NCI-H82 (cell line): ENCODE data around the gene CDKAL1.

ENCODE experiments used
- DNase-seq: peaks from one replicate; lab custom pipeline; 2025; lab: John Stamatoyannopoulos, UW

Gene CDKAL1

DNA sequence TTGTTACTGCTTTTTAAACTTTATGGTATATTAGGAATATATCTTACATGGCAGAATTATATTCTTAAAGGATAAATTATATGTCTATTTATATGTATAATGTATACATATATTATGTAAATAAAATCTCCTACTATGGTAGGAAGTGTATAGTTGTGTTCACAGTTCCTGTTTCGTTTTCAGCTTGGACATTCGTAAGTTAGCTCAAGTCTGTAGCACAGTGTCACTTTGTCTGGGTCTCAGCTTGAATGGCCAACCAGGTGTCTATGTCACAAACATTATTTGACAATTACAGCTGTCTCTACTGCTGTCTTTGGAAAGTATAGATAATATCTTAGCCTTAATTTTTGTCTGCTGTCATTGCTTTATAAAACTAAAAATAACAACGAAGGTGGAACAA is 303.9 kb downstream of the CDKAL1 start:
- DNase-seq: no peak

- peak; percentile 22 for DNase-seq
Observed at GRCh38 chr6:20839630-20840029, 305.4 kb downstream of the CDKAL1 start.

DNA sequence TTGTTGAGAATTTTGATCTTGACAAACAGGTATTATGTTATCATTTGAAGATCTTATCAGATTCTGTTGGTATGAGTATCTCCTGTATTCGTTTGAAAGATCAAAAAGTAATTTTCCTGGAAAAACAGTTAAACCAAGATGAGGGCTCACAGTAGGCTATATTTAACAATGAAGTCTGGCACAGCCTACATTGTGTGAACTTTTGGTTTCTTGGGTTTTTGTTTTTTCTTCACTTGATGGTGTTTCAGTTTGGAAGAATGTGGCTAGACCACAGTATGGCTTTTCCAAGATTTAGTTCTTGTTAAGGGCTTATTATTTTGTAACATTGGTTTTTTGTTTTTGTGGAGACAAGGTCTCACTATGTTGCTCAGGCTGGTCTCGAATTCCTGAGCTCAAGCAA is 306.4 kb downstream of the CDKAL1 start:
- no peak for DNase-seq

- no peak for DNase-seq
Observed at GRCh38 chr6:20841806-20842205, 307.5 kb downstream of the CDKAL1 start.

GRCh38 chr6:20845592-20845991 is 311.3 kb downstream of the CDKAL1 start:
- no peak for DNase-seq

DNA sequence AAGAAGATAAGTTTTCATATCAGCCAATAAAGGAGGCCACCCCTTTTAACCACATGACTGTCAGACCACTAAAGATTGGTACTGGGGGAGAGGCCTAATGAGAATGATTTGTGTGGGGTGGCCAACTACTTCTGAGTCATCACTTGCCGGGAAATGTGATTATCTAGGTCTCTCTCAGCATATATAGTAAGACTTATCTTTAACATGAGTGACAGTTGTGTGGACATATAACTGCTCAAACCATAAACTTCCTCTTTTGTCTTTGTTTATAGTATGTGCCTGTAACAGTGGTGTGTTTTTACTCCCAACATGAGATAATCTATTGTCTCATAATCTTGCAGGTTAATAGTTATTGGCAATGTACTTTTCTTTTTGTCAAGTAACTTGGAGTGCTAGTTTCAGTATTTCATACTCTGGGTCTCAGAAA is 312.4 kb downstream of the CDKAL1 start:
- no peak for DNase-seq

- no peak for DNase-seq
Observed at GRCh38 chr6:20847904-20848303, 313.6 kb downstream of the CDKAL1 start.

GRCh38 chr6:20850686-20851416 is 316.6 kb downstream of the CDKAL1 start:
- DNase-seq: no peak

DNA sequence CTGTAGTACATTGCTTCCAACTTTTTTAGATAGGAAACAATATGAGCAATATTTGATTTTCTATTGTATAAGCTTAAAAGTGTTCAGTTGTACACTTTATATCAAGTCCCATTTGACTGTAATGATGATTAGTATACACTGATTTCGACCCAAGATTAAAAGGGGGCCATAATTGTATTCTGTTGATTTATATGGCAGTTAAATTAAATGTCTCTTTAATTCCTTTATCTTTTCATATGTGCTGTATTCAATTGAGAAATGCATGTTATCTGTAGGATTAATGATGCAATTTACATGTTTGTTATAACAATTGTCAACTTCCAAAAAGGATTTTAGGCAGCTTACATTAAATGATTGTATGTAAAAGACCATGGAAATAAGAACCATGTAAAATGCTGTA is 317.5 kb downstream of the CDKAL1 start:
- no peak for DNase-seq

DNA sequence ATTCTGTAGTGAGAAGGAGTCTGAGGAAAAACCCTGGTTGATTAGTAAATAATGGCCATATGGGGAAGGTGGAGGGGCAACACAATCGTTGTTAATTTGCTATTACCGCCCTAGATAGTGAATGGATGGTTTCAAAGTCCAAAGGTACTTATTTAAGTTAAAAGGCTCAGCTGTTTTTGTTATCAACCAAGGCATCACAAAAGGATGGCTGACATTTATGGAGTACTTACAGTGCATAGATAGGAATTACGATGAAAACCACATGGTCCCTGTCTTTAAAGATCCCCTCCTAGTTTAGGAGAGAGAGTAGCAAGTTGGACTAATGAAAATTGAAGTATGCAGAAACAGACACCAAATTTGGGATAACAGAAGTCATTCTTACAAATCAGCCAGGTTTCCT is 319.6 kb downstream of the CDKAL1 start:
- no peak for DNase-seq

DNA sequence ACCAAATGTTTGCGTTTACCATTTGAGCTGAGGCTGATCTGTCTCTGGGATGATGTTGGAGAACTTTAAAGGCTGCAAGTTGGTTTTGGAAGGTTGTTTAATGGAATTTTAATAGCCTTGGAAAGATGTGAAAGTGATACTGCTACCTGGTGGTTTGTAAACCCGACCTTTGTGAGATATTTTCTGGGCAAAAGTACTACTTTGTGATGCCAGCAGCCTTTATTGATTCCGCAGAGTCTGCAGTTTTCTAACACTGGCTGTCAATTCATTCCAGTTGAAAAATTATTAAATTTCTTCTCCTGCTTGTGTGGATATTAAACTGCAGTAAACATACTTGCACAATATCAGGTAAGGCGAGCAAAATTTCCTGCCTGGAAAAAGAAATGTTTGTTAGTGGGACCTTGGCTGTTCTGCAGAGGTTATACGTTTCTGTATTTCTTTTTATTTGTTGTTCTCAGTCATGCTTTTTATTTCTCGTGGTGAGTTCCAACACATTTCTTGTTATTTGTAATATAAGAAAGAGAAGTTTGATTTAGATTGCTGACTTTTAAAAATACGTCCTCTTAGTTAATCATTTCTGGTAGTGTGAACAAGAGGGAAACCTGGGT is 322.5 kb downstream of the CDKAL1 start:
- DNase-seq: no peak

GRCh38 chr6:20861481-20861880 is 327.2 kb downstream of the CDKAL1 start:
- DNase-seq: peak; percentile 35

DNA sequence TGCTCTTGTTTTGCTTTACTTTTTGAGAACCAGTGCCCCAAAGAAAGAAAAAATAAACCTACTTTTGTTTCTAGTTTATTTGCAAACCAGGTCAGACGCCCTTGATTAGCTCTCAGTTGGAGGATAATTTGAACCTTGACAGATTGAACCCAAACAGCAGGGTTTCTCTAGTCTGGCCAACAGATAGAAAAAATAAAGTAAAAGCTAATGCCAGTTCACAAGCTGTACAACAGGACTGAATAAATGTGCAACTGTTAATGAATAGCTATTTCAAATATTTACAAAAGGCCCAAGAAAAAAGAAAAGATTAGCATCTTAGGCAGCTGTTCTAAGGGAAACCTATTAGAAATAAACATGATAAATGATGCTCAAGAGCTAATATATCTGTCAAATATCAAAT is 331.8 kb downstream of the CDKAL1 start:
- DNase-seq: no peak

- DNase-seq: no peak
Observed at GRCh38 chr6:20866935-20867703, 332.9 kb downstream of the CDKAL1 start.

GRCh38 chr6:20868397-20869096 is 334.3 kb downstream of the CDKAL1 start:
- DNase-seq: peak; percentile 66

DNA sequence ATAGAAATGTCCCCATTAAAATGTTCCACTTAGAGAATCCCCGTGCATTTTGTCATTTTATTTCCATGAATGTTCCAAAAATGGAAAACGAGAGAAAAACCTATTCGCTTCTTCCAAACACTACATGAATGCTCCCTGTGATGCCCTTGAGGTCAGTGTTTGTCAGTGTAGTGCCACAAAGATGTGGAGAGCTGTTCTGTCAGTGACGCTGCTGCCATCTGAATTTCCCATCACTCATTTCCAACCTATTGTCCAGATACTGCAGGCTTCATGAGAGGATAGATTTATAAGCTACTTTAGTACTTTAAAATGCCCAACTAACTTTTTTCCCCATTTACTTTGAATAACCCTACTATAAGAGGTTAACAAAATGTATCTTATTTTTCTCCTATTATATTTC is 335.8 kb downstream of the CDKAL1 start:
- no peak for DNase-seq

GRCh38 chr6:20870493-20870892 is 336.2 kb downstream of the CDKAL1 start:
- DNase-seq: no peak

DNA sequence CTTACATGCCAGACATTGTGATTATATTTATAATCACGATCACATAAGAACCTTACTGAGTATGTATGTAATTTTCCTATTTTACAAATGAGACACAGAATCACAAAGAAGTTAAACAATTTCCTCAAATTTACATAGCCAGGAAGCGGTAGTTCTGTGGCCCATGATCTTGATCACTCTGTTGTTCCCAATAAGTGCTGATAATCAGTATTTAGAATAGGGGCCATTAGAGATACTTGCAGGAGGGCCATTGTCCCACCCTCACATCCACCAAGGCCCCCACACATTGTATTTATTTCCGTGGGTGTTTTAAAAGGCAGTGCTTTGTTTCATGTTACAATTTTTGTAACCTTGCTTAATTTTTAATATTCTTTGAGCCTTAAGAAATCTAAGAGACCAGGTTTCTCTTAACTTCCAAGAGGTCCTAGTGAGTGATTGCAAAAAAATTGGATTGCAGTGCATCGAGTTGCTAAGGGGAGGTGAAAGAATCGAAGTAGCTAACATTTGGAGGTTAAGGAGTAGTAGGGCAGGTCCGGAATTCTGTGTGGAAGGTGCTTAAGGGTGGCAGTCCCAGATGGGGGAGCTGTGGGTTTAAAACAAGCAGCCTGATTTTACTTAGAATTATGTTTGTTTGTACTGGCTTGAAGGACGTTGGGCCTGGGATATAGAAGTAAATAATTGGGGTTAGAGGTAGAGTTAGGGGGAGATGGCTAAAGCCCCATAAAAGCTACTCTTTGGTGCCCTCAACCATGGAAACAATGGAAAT is 339.4 kb downstream of the CDKAL1 start:
- DNase-seq: no peak

GRCh38 chr6:20875369-20875963 is 341.2 kb downstream of the CDKAL1 start:
- no peak for DNase-seq

DNA sequence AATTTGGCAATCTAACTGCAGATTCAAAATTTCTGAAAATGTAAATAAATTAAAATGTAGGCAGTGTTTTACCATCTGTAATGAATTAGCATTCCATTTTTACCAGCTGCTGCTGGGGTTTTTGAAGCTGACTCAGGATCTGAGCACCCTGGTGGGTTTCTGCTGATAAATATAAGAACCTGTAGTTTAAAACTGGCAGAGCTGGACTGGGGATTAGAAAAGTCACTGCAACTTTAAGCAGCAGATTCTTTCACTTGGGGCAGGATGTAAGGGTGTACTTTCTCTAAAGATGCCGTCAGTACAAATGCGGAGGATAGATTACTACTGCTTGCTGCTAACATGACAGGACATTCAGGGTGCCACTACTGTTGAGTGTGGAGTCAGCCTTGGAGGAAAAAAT is 341.8 kb downstream of the CDKAL1 start:
- no peak for DNase-seq

DNA sequence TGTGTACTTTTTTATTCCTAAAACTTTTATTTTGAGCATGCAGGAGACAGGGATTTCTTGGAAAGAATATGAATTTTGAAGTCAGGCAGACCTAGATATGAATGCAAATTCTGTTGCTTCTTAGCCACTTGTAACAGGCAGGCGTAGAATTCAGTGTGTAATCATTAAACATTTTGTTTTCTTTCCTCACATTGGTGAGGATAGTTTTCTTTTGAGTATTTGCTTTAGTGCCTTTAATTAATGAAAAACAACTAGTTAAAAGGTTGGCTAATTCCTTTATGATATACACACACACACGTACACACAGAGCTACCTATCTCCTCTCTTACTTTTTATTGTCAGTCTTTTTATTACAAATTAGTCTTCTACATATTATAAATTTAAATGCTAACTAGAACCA is 342.3 kb downstream of the CDKAL1 start:
- DNase-seq: no peak
